Upper lobe of left lung (tissue), 6 donors: ENCODE data around the gene ADORA1. TPM values are rescaled to one million over a fixed set of nuclear protein-coding genes. Genes with fewer than 3 reads are reported as not detected.

ENCODE experiments used
- ATAC-seq, 2 donors: fragments of 200-7000 bp; cut with Tn5 transposase; one replicate each; pipeline ENCODE4 v1.9.1; 2022; ENCODE audit warnings: mild to moderate bottlenecking in 2 of 2, moderate library complexity in 2 of 2; ENCODE audit not compliant: low FRiP score in 2 of 2
- DNase-seq, 2 donors: peaks; one replicate each; pipeline ENCODE4 v3.0.0-alpha.2; 2019 to 2020
- H3K27ac ChIP-seq, 4 donors: fragments of 200-600 bp; sonication (generic); one replicate each; pipeline ENCODE4 v1.5.1; 2016 to 2019
- H3K27me3 ChIP-seq, 4 donors: fragments of 200-600 bp; sonication (generic); one replicate each; pipeline ENCODE4 v1.5.1; 2017 to 2019
- H3K36me3 ChIP-seq, 4 donors: fragments of 200-600 bp; sonication (generic); one replicate each; pipeline ENCODE4 v1.5.1; 2016 to 2019
- H3K4me1 ChIP-seq, 4 donors: fragments of 200-600 bp; sonication (generic); one replicate each; pipeline ENCODE4 v1.5.1; 2018 to 2019
- H3K4me3 ChIP-seq, 4 donors: fragments of 200-600 bp; sonication (generic); one replicate each; pipeline ENCODE4 v1.5.1; 2017 to 2019; ENCODE audit warnings: mild to moderate bottlenecking in 2 of 4, moderate library complexity in 1 of 4
- H3K9me3 ChIP-seq, 4 donors: fragments of 200-600 bp; sonication (generic); one replicate each; pipeline ENCODE4 v1.5.1; 2018 to 2019
- CTCF ChIP-seq, 6 experiments: fragments of 450-650 bp in 4 of 6; fragments of 200-600 bp in 2 of 6; sonication (generic) in 2 of 6; IDR thresholded peaks; one replicate each; pipeline ENCODE4 v1.5.1; 2016 to 2019; ENCODE audit warnings: antibody characterized with exemption in 6 of 6
- EP300 ChIP-seq, 4 donors: sonication (generic); formaldehyde crosslinking; IDR thresholded peaks; one replicate each; pipeline ENCODE4 v1.5.1; 2017; ENCODE audit warnings: antibody characterized with exemption in 4 of 4, control low read depth in 2 of 4
- POLR2A ChIP-seq, 4 donors: fragments of 450-650 bp; IDR thresholded peaks; one replicate each; pipeline ENCODE4 v1.5.1; 2016 to 2017; ENCODE audit warnings: antibody characterized with exemption in 4 of 4, mild to moderate bottlenecking in 2 of 4
- POLR2AphosphoS5 ChIP-seq, 2 donors: sonication (generic); formaldehyde crosslinking; IDR thresholded peaks; one replicate each; pipeline ENCODE4 v1.5.1; 2017; ENCODE audit warnings: antibody characterized with exemption in 2 of 2
- WGBS, 2 donors: methylation state at CpG; one replicate each; pipeline ENCODE4 v1.1.5; 2017 to 2018; 5-methylcytosine and 5-hydroxymethylcytosine counted together
- total RNA-seq, 6 donors: library from RNA; depleted of rRNA in 4 of 6; stranded (reverse); fragments of >200 nt in 4 of 6; gene quantifications; one replicate each; pipeline versions ENCODE4 v1.1.0 to v1.2.1, GENCODE V29; 2016 to 2021
- donor health status: DM: no; HTN: no; CAD: no; lungs with moderate emphysema.
- donor health status: DM: no; HTN: yes; CAD: no; lungs with severe emphysema.

The ADORA1 gene
- total RNA-seq, 6 donors from 2014 or later = 0.20 to 5.4 (median 3.1) TPM

GRCh38 chr1:203149188-203149840, 21.8 kb downstream of the ADORA1 start:
- Histone ChIP-seq H3K36me3 (no peaks in the 10 kb centered on the region), H3K4me3 (no peak overlapping the region), H3K9me3 (no peaks in the 10 kb centered on the region), H3K4me1 (peaks cover 6 to 12% (median 8%) of the 10 kb centered on the region in 4 donors), H3K27ac (no peak overlapping the region), H3K27me3 (no peaks in the 10 kb centered on the region)
- no peak for DNase-seq
- ATAC-seq = no peak
- TF ChIP-seq POLR2A (IDR thresholded peaks at IDR 0.05) = no peak
- TF ChIP-seq CTCF (IDR thresholded peaks at IDR 0.05) = no peak
- no peak for TF ChIP-seq POLR2AphosphoS5 (IDR thresholded peaks at IDR 0.05)
- no peak for TF ChIP-seq EP300 (IDR thresholded peaks at IDR 0.05)
- 51 to 70% methylated on average over 5 to 7 of the region's 7 CpGs for WGBS, 2 donors

DNA sequence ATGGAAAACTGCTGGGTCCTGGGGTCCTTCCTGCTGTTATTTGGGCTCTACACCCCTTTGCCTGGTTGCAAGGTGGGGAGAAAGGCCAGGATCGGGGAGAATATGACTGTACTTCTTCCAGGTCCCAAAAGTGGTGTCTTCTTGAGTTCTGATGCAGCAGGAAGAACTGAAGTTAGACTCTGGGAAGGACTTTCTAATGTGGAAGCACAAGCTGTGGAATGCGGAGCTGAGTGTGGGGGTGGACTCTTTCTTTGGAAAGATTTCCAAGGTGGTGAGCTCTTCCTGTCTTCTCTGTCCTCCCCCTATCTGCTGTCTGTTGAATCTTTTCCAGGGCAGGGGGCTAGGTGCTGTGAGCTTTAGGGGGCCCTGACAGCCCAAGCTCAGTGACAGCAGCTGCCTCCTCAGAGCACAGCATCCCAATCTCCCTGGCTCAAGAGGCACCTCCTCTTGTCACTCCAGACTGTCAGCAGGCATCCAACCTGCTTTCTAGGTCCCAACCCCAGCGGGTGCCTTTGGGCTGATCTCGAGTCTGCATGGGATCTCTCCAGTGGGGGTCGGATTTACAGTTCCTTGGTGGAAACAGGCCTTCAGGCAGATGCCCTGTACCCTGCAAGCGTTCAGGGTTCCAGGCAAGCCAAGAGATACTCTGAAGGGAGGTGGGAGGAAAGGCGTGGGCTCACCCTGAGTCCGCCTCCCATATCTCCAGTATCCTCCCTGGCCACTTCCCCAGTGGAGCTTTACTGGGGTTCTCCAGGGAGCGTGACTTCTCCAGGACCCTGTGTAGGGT, 23.2 kb downstream of the ADORA1 start:
- WGBS, 2 donors = 85 to 88% methylated on average over 4 to 9 of the region's 9 CpGs
- Histone ChIP-seq H3K36me3 (no peaks in the 10 kb centered on the region), H3K27ac (no peak overlapping the region), H3K27me3 (no peaks in the 10 kb centered on the region), H3K4me3 (no peak overlapping the region), H3K9me3 (no peaks in the 10 kb centered on the region), H3K4me1 (peaks cover 6 to 15% (median 10%) of the 10 kb centered on the region in 4 donors)
- no peak for TF ChIP-seq EP300 (IDR thresholded peaks at IDR 0.05)
- no peak for TF ChIP-seq POLR2A (IDR thresholded peaks at IDR 0.05)
- no peak for TF ChIP-seq POLR2AphosphoS5 (IDR thresholded peaks at IDR 0.05)
- TF ChIP-seq CTCF (IDR thresholded peaks at IDR 0.05) = no peak
- DNase-seq (no peak), ATAC-seq (no peak)

DNA sequence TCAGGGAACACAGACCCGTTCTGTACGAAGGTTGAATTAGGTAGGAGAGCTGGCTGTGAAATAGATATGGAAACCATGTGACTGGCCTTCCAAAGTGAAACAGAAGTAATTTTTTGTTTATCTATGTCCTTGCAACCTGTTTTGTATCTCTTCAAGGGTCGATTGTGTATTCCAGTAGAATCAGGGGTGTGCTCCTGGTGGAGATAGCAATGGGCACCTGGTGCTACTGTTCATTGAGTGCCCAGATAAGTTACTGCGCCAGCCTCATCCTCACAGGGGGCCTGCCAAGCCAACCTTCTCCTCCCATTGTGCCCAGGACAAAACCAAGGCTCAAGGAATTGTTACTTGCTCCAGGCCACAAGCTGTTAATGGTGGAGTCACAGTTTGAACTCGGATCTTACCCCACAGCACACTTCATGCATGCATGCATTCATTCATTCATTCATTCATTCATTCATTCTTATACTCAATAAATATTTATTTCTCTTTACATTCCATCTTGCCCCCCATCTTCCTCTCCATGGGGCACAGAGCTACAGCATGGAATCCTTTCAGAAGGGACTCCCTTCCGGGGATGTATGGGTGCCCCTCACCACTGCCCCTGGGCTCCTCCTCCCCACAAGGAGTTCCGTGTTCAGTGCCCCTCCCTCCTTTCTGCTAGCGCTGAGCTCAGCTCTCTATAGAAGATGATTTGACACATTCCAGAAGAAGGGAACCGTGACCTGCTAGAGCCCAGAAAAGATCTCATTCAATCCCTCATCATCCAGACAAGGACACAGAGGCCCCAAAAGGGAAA, 24.0 kb downstream of the ADORA1 start:
- 76 to 82% methylated on average over 9 of the region's 9 CpGs for WGBS, 2 donors
- Histone ChIP-seq H3K4me3 (no peak overlapping the region), H3K27ac (no peak overlapping the region), H3K9me3 (no peaks in the 10 kb centered on the region), H3K27me3 (no peaks in the 10 kb centered on the region), H3K4me1 (peaks cover 6 to 15% (median 10%) of the 10 kb centered on the region in 4 donors), H3K36me3 (no peaks in the 10 kb centered on the region)
- no peak for TF ChIP-seq POLR2A (IDR thresholded peaks at IDR 0.05)
- no peak for TF ChIP-seq POLR2AphosphoS5 (IDR thresholded peaks at IDR 0.05)
- no peak for TF ChIP-seq CTCF (IDR thresholded peaks at IDR 0.05)
- no peak for TF ChIP-seq EP300 (IDR thresholded peaks at IDR 0.05)
- DNase-seq (no peak), ATAC-seq (no peak)

DNA sequence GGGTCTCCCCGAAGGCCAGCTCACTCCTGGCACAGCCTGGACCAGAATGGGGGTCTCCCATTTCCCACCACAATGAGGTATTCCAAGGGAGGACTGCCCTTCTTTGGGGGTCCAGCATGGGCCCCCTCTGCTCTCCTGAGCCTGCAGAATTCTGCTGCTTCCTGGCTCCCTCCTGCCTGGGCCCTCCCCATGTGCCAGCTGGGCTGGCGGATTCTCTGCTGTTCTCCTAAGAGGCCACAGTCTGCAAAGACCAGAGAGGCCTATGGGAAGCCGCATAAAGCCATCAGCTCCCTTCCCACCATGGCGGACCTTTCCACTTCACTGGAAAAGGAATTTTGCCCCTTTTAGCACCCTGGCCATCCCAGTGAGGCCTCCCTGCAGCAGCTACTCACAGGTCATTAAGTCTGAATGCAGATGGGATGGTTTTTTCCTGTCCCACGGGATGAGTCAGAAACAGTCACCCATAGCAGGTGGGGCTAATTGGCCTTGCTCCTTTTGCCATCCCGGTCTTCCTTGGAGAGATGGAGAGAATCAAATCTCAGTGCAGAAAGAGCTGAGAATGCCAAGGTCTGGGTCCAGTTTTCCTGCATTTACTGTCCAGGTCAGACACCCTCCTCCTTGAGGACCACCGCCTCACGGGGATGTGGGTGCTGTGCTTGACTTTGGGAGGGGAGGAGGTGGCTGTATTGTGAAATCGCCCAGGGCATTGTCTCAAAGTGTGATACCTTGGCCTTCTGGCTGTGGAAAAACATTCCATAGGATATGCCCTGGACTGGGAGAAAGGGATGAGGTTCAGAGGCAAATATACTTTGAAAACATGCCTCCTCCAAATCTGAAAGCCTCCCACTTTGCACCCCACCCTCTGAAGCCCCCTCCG, 24.9 kb downstream of the ADORA1 start:
- DNase-seq (no peak), ATAC-seq (no peak)
- H3K9me3 ChIP-seq = no peaks in the 10 kb centered on the region
- no peak overlapping the region for H3K4me3 ChIP-seq
- WGBS, 2 donors = 63 to 70% methylated on average over 6 to 10 of the region's 10 CpGs
- TF ChIP-seq POLR2A (IDR thresholded peaks at IDR 0.05) (no peak), POLR2AphosphoS5 (IDR thresholded peaks at IDR 0.05) (no peak), CTCF (IDR thresholded peaks at IDR 0.05) (no peak), EP300 (IDR thresholded peaks at IDR 0.05) (no peak)
- H3K36me3 ChIP-seq = no peaks in the 10 kb centered on the region
- no peaks in the 10 kb centered on the region for H3K27me3 ChIP-seq
- H3K4me1 ChIP-seq = peaks cover 6 to 15% (median 10%) of the 10 kb centered on the region in 4 donors
- no peak overlapping the region for H3K27ac ChIP-seq
